Neural cell (in vitro differentiated cells): Measurements from ENCODE around the gene A2M.

Source experiments
- CTCF ChIP-seq: fragments of 450-650 bp; IDR thresholded peaks from 2 replicates; pipeline ENCODE4 v1.5.1; 2014; ENCODE audit warnings: antibody characterized with exemption, mild to moderate bottlenecking, moderate library complexity; ENCODE audit not compliant: poor library complexity, severe bottlenecking
- EP300 ChIP-seq: fragments of 450-650 bp; conservative IDR thresholded peaks from 2 replicates; pipeline ENCODE4 v1.6.1; 2014; ENCODE audit warnings: antibody characterized with exemption, mild to moderate bottlenecking, moderate library complexity; ENCODE audit not compliant: poor library complexity, severe bottlenecking
- EZH2 ChIP-seq: fragments of 200-600, 300-800 bp; shearing (Covaris generic), sonication (generic); IDR thresholded peaks from 2 replicates; pipeline ENCODE4 v1.6.1; 2014; ENCODE audit warnings: antibody characterized with exemption, low read length, borderline replicate concordance, mild to moderate bottlenecking; ENCODE audit not compliant: insufficient read depth, poor library complexity, severe bottlenecking
- POLR2AphosphoS5 ChIP-seq: IDR thresholded peaks from 2 replicates; pipeline ENCODE4 v1.6.1; 2012
- SMC3 ChIP-seq: fragments of 450-650 bp; conservative IDR thresholded peaks from 2 replicates; pipeline ENCODE4 v1.6.1; 2014; ENCODE audit warnings: antibody characterized with exemption, mild to moderate bottlenecking, moderate library complexity; ENCODE audit not compliant: poor library complexity
- TAF1 ChIP-seq: IDR thresholded peaks from 2 replicates; pipeline ENCODE4 v1.6.1; 2012; ENCODE audit warnings: low read depth

- TF ChIP-seq SMC3 = no peak
- no peak for TF ChIP-seq EP300
- no peak for TF ChIP-seq CTCF
- TF ChIP-seq TAF1 = no peak
- TF ChIP-seq EZH2 = no peak
- no peak for TF ChIP-seq POLR2AphosphoS5
Observed at GRCh38 chr12:9104087-9104486, 11.6 kb downstream of the A2M start.
